Hindlimb muscle (tissue), 1 donor: ENCODE data around the gene HPS6. TPM values are rescaled to one million over a fixed set of nuclear protein-coding genes. Genes with fewer than 3 reads are reported as not detected.

ENCODE experiments used
- polyA plus RNA-seq: library from polyadenylated mRNA; unstranded; fragments of 120-200 nt; gene quantifications from one replicate; pipeline ENCODE4 v1.2.1, GENCODE V29; 2013; ENCODE audit not compliant: insufficient read length

The HPS6 gene
- polyA plus RNA-seq, 1 donor = 9.8 TPM

Other genes starting within 250 kb of the HPS6 start
- 115 TPM for gene OGA, start 246.9 kb upstream of the HPS6 start, polyA plus RNA-seq
- gene KCNIP2, start 221.5 kb upstream of the HPS6 start, polyA plus RNA-seq = 6.0 TPM
- gene ARMH3, start 9.2 kb upstream of the HPS6 start, polyA plus RNA-seq = 15.2 TPM
- gene LDB1, start 55.0 kb downstream of the HPS6 start, polyA plus RNA-seq = 82.7 TPM
- 30.7 TPM for gene PPRC1, start 67.7 kb downstream of the HPS6 start, polyA plus RNA-seq
- 66.7 TPM for gene NOLC1, start 87.0 kb downstream of the HPS6 start, polyA plus RNA-seq
- gene ELOVL3, start 160.9 kb downstream of the HPS6 start, polyA plus RNA-seq = 0.94 TPM
- 25.3 TPM for gene PITX3, start 176.2 kb downstream of the HPS6 start, polyA plus RNA-seq
- gene GBF1, start 180.2 kb downstream of the HPS6 start, polyA plus RNA-seq = 56.2 TPM